H1 (cell line): ENCODE results near the gene MCEMP1. TPM values are rescaled to one million over a fixed set of nuclear protein-coding genes. Genes with fewer than 3 reads are reported as not detected.

Experiments
- CHD7 ChIP-seq: fragments of 300-600 bp; sonication (generic); IDR thresholded peaks from 2 replicates; pipeline ENCODE4 v1.7.1; 2012; ENCODE audit warnings: low read length, moderate library complexity, mild to moderate bottlenecking, inconsistent platforms; ENCODE audit not compliant: insufficient replicate concordance
- SAP30 ChIP-seq: fragments of 300-600 bp; sonication (generic); IDR thresholded peaks from 2 replicates; pipeline ENCODE4 v1.7.1; 2012; ENCODE audit warnings: low read length, moderate library complexity, mild to moderate bottlenecking, inconsistent platforms; ENCODE audit not compliant: insufficient read depth, insufficient replicate concordance
- TAF7 ChIP-seq: optimal IDR thresholded peaks from 2 replicates; pipeline ENCODE3; 2011; ENCODE audit warnings: low read depth, mild to moderate bottlenecking, inconsistent platforms, low read length, moderate library complexity, borderline replicate concordance
- polyA plus RNA-seq, 7 experiments: library from polyadenylated mRNA; depleted of rRNA in 3 of 7; stranded (reverse) in 5 of 7; unstranded in 2 of 7; fragments of >200 nt in 5 of 7; fragments of 200-250 nt in 2 of 7; gene quantifications; 1 replicate in 5 of 7; 2 replicates in 1 of 7; 4 replicates in 1 of 7; pipeline versions ENCODE4 v1.2.1 to v1.2.3, GENCODE V29; 2011 to 2013; ENCODE audit warnings: missing spikeins in 2 of 7, mixed read lengths in 2 of 7
- total RNA-seq: library from RNA; stranded (reverse); fragmentation: NEBNext Ultra II Directional; extraction: Animal tissue kit (Norgen Biotek cat#: 25700); gene quantifications from 2 replicates; pipeline ENCODE4 v1.2.1, GENCODE V29; 2021

MCEMP1 gene
- total and polyA plus RNA-seq, 2 of the 8 experiments (the other 6 are each of a cell fraction or from before 2014, with no cell fraction given): not detected

- TF ChIP-seq CHD7: no peak
- TF ChIP-seq SAP30: no peak
- no peak for TF ChIP-seq TAF7
Measured at GRCh38 chr19:7655581-7655980, 21.3 kb upstream of the MCEMP1 start (continued).
